ENCODE measurements around the gene JUP. TPM values are rescaled to one million over a fixed set of nuclear protein-coding genes. Genes with fewer than 3 reads are reported as not detected.

The JUP gene
- total RNA-seq, 4 donors from 2014 or later = 42.9 to 57.7 (median 51.6) TPM

DNA sequence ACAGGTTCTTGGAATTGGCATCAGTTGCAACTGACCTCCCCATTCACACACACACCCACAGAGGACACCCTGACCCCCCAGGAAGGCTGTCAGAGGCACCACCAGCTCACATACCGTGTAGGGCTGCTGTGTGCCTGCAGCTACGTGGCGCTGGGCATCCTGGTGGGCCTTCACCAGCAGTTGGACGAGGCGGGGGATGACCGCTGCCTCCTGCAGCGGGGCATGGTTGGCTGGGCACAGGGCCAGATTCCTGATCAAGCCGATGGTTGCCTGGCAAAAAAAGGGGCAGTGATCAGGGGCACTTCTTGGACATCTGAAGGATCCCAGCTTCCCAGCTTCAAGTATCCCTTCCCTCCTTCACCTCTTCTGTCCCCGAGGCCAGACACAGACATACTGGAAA is 27.9 kb downstream of the JUP start:
- DNase-seq (ENCODE audit: low spot score in 2 of 2) = no peak
- Histone ChIP-seq H3K4me3 (no peak overlapping the region), H3K9me3 (no peaks in the 10 kb centered on the region), H3K27me3 (no peaks in the 10 kb centered on the region), H3K4me1 (no peaks in the 10 kb centered on the region), H3K27ac (no peak overlapping the region), H3K36me3 (peaks cover 0 to 97% (median 19%) of the 10 kb centered on the region in 3 donors)
- WGBS, 2 donors = 78 to 80% methylated on average over 9 of the region's 9 CpGs
- TF ChIP-seq EP300 (IDR thresholded peaks at IDR 0.05) = no peak
- TF ChIP-seq, protein P1, sequence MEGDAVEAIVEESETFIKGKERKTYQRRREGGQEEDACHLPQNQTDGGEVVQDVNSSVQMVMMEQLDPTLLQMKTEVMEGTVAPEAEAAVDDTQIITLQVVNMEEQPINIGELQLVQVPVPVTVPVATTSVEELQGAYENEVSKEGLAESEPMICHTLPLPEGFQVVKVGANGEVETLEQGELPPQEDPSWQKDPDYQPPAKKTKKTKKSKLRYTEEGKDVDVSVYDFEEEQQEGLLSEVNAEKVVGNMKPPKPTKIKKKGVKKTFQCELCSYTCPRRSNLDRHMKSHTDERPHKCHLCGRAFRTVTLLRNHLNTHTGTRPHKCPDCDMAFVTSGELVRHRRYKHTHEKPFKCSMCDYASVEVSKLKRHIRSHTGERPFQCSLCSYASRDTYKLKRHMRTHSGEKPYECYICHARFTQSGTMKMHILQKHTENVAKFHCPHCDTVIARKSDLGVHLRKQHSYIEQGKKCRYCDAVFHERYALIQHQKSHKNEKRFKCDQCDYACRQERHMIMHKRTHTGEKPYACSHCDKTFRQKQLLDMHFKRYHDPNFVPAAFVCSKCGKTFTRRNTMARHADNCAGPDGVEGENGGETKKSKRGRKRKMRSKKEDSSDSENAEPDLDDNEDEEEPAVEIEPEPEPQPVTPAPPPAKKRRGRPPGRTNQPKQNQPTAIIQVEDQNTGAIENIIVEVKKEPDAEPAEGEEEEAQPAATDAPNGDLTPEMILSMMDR (IDR thresholded peaks at IDR 0.05) = no peak

DNA sequence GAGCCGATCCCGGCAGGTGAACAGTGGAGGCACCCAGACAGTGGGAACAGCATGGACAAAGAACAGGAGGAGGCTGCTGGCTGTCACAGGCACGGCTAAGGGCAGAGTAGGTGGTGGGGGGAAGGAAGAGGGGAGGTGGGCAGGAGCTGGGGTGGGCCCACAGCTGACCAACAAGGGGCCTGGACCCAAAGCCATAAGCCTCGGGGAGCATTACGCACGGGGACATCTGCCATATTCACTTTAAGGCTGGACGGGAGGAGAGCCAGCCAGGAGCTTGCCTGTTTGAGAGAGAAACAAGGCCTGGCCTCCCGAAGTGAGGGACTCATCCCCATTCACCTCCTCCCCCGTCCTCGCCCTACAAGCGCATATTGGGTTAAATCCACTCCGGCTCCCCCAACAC is 32.4 kb downstream of the JUP start:
- Histone ChIP-seq H3K36me3 (peaks cover 0 to 53% (median 0%) of the 10 kb centered on the region in 3 donors), H3K4me1 (no peaks in the 10 kb centered on the region), H3K27me3 (no peaks in the 10 kb centered on the region), H3K9me3 (no peaks in the 10 kb centered on the region), H3K27ac (no peak overlapping the region), H3K4me3 (no peak overlapping the region)
- no peak for DNase-seq (ENCODE audit: low spot score in 2 of 2)
- no peak for TF ChIP-seq EP300 (IDR thresholded peaks at IDR 0.05)
- TF ChIP-seq, protein P1 (IDR thresholded peaks at IDR 0.05) = no peak
- no peak for TF ChIP-seq POLR2A (IDR thresholded peaks at IDR 0.05)
- 79 to 86% methylated on average over 11 to 12 of the region's 12 CpGs for WGBS, 2 donors

DNA sequence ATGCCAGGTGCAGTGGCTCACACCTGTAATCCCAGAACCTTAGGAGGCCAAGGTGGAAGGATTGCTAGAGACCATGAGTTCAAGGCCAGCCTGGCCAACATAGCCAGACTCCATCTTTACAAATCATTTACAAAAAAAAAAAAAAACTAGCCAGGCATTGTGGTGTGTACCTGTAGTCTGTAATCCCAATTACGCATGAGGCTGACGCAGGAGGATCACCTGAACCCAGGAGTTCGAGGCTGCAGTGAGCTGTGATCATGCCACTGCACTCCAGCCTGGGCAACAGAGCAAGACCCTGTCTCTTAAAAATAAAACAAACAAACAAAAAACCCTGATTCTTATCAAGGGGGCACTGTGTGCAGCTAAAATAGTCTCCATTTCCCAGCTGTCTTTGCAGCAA is 35.2 kb downstream of the JUP start:
- Histone ChIP-seq H3K9me3 (no peaks in the 10 kb centered on the region), H3K27ac (no peak overlapping the region), H3K4me3 (no peak overlapping the region), H3K36me3 (peaks cover 0 to 26% (median 0%) of the 10 kb centered on the region in 3 donors), H3K4me1 (no peaks in the 10 kb centered on the region), H3K27me3 (no peaks in the 10 kb centered on the region)
- no peak for DNase-seq (ENCODE audit: low spot score in 2 of 2)
- TF ChIP-seq EP300 (IDR thresholded peaks at IDR 0.05) (no peak), POLR2A (IDR thresholded peaks at IDR 0.05) (no peak)
- TF ChIP-seq, protein P1 (IDR thresholded peaks at IDR 0.05) = no peak
- 60 to 73% methylated on average over 3 of the region's 3 CpGs for WGBS, 2 donors

DNA sequence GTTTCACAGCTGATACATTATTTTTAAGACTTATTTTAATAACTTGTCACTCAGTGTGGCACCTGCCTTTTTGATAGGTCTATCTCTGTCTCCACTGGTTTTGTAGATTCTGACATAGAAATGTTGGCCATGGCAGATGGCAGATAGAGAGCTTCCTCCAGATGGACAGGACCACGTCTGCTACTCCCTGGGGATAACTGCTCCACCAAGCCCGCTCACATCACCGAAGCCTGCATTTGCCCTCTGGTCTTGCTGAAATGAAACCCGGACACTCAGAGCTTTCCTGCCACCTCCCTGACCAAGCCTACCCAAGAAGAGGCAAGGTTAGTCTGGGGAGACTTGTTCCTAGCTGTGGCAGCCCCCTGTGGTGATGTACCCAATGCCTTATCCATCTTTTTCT is 35.6 kb downstream of the JUP start:
- H3K27me3 ChIP-seq = no peaks in the 10 kb centered on the region
- peaks cover 0 to 21% (median 0%) of the 10 kb centered on the region in 3 donors for H3K36me3 ChIP-seq
- no peak for DNase-seq (ENCODE audit: low spot score in 2 of 2)
- no peaks in the 10 kb centered on the region for H3K4me1 ChIP-seq
- H3K27ac ChIP-seq = no peak overlapping the region
- 65 to 77% methylated on average over 4 of the region's 4 CpGs for WGBS, 2 donors
- TF ChIP-seq EP300 (IDR thresholded peaks at IDR 0.05) (no peak), POLR2A (IDR thresholded peaks at IDR 0.05) (no peak)
- TF ChIP-seq, protein P1 (IDR thresholded peaks at IDR 0.05) = no peak
- H3K4me3 ChIP-seq = no peak overlapping the region
- H3K9me3 ChIP-seq = no peaks in the 10 kb centered on the region

DNA sequence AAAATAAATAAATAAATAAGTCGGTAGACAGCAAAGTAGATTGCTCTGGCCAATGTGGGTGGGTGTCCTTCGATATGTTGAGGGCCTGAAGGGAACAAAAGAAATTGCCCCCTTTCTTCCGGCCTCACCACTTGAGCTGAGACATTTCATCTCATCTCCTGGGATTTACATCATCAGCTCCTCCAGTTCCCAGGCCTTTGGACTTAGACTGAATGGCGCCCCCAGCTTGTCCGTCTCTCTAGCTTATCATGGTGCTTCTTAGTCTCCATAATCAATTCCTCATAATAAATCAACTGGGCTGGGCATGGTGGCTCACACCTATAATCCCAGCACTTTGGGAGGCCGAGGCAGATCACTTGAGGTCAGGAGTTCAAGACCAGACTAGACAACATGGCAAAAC is 38.2 kb downstream of the JUP start:
- DNase-seq (ENCODE audit: low spot score in 2 of 2) = no peak
- H3K27ac ChIP-seq = no peak overlapping the region
- WGBS, 2 donors = 81 to 85% methylated on average over 6 of the region's 6 CpGs
- H3K4me3 ChIP-seq = no peak overlapping the region
- H3K4me1 ChIP-seq = no peaks in the 10 kb centered on the region
- no peaks in the 10 kb centered on the region for H3K36me3 ChIP-seq
- no peaks in the 10 kb centered on the region for H3K9me3 ChIP-seq
- no peak for TF ChIP-seq POLR2A (IDR thresholded peaks at IDR 0.05)
- TF ChIP-seq EP300 (IDR thresholded peaks at IDR 0.05) = no peak
- TF ChIP-seq, protein P1 (IDR thresholded peaks at IDR 0.05) = no peak
- no peaks in the 10 kb centered on the region for H3K27me3 ChIP-seq
